ENCODE data around the gene TXNDC5. TPM values are rescaled to one million over a fixed set of nuclear protein-coding genes. Genes with fewer than 3 reads are reported as not detected.

Gene TXNDC5
- 100 to 1,000 TPM in 1 of 4 donors, 10 to 100 TPM in 3; 17.2 to 217 (median 65.2) TPM for total RNA-seq

DNA sequence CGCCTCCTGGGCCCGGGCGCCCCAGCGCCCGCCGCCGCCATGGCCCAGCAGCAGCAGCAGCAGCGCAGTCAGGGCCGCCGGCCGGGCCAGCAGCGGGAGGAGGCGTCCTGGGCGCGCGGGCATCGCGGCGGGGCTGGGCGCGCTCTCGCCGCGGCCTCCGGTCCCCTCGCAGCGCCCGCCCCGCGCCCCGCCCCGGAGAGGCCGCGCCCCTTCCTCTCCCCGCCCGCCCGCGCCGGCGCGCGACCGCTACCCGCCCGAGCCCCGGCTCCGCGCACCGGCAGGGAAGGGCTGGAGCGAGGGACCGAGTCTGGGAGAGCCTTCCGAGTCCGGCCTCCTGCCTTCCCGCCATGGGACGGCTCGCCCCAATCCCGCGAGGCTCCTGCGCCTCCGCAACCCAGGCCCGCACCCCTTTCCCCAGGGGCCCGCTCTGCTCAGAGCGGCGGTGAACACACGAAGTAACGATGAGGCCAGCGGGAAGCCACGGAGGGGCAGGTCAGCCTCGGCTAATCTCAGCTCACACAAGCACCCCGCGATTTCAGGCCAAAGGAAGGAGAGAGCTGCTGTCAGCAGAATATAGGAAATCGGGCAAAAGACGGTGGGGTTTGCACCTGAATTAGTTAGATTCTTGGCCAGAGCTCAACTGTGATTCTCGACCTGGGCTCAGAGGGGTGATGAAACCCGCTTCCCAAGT is at the start of gene TXNDC5:
Gene TXNDC5, minus strand, starts transcription at position 135 of the 691 bp plus-strand sequence. Its CDS starts 12 bp downstream, at position 123.
- no peaks in the 10 kb centered on the region for H3K27me3 ChIP-seq
- H3K4me1 ChIP-seq = peaks cover 9 to 18% (median 12%) of the 10 kb centered on the region in 4 donors
- peak within 1 kb of the TSS; percentile 82 to 87 (median 86) for H3K27ac ChIP-seq
- 2% methylated on average over 51 of the region's 75 CpGs; no CpG with 5 or more reads in 1 of the 2 donors for WGBS, 2 donors (ENCODE audit: low coverage in 1 of 2)
- H3K4me3 ChIP-seq = peak within 1 kb of the TSS; percentile 37 to 93 (median 82)
- no peaks in the 10 kb centered on the region for H3K36me3 ChIP-seq
- intact Hi-C loops (cut with DNase I; ENCODE audit: low total_unique reads) (no loop called here), in situ Hi-C loops (cut with MboI; ENCODE audit: low pct_ligation_motif_present in 1 of 4, low pct_unique_long_range_greater_than_20kb in 1 of 4, low sequenced_read_pairs in 3 of 4) (no loop called here)
- TF ChIP-seq POLR2A (IDR thresholded peaks at IDR 0.05) (no peak), EP300 (IDR thresholded peaks at IDR 0.05; ENCODE audit: low read depth) (no peak), CTCF (IDR thresholded peaks at IDR 0.05) (no peak), POLR2AphosphoS5 (IDR thresholded peaks at IDR 0.05) (peak in 2 of 3 donors; percentile 33 to 45)
- H3K9me3 ChIP-seq = no peaks in the 10 kb centered on the region
- peak; percentile 86 for DNase-seq

DNA sequence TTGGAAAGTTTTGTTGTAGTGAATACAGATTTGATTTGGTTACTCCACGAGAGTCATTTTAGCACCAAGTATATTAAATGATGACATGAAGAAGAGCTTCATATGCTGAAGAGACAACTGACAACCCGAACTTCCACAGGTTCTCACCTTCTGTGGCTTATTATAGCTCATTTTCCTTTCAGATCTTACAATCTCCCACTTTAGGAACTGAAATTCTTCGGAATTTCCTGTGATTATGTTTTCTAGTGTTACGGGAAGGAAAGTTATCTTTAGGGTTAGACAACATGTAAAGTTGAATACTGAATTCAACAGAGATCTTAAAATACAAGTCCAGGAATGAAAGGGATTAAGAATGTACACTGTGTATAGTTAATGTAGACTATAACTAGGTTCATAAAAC is 49.6 kb upstream of the TXNDC5 start:
- no peak for DNase-seq
- 61 to 64% methylated on average over 4 of the region's 4 CpGs for WGBS, 2 donors (ENCODE audit: low coverage in 1 of 2)
- no peaks in the 10 kb centered on the region for H3K9me3 ChIP-seq
- H3K27me3 ChIP-seq = no peaks in the 10 kb centered on the region
- no peaks in the 10 kb centered on the region for H3K4me1 ChIP-seq
- no peak overlapping the region for H3K4me3 ChIP-seq
- TF ChIP-seq EP300 (IDR thresholded peaks at IDR 0.05; ENCODE audit: low read depth) (no peak), POLR2AphosphoS5 (IDR thresholded peaks at IDR 0.05) (no peak), POLR2A (IDR thresholded peaks at IDR 0.05) (no peak), CTCF (IDR thresholded peaks at IDR 0.05) (no peak)
- intact Hi-C loops (cut with DNase I; ENCODE audit: low total_unique reads) = no loop called here
- in situ Hi-C loops (cut with MboI; ENCODE audit: low pct_ligation_motif_present in 1 of 4, low pct_unique_long_range_greater_than_20kb in 1 of 4, low sequenced_read_pairs in 3 of 4) = no loop called here
- H3K27ac ChIP-seq = peak overlapping the region in 1 of 4 donors; percentile 38
- H3K36me3 ChIP-seq = no peaks in the 10 kb centered on the region

DNA sequence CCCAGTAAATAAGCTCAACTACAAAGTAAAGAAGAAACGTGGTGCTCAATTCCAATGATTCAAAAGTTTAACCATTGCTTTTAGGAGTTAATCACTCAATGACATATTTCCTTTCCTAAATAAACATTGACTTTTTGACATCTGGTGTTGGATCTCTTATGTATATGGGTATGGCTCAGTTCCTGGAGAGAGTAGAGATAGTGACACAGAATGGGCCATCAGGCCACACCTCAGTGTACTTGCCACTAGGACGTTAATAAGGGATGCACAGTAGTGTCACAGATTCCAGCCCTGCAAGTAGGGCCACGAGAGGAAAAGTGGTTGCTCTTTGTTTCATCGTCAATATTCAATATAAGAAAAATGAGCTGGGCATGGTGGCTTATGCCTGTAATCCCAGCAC is 48.9 kb upstream of the TXNDC5 start:
- no peak overlapping the region for H3K27ac ChIP-seq
- in situ Hi-C loops (cut with MboI; ENCODE audit: low pct_ligation_motif_present in 1 of 4, low pct_unique_long_range_greater_than_20kb in 1 of 4, low sequenced_read_pairs in 3 of 4) (no loop called here), intact Hi-C loops (cut with DNase I; ENCODE audit: low total_unique reads) (no loop called here)
- H3K4me1 ChIP-seq = no peaks in the 10 kb centered on the region
- H3K36me3 ChIP-seq = no peaks in the 10 kb centered on the region
- H3K4me3 ChIP-seq = no peak overlapping the region
- no peak for TF ChIP-seq POLR2A (IDR thresholded peaks at IDR 0.05)
- no peak for TF ChIP-seq CTCF (IDR thresholded peaks at IDR 0.05)
- no peak for TF ChIP-seq POLR2AphosphoS5 (IDR thresholded peaks at IDR 0.05)
- no peak for TF ChIP-seq EP300 (IDR thresholded peaks at IDR 0.05; ENCODE audit: low read depth)
- no peaks in the 10 kb centered on the region for H3K9me3 ChIP-seq
- 44 to 68% methylated on average over 2 to 4 of the region's 4 CpGs for WGBS, 2 donors (ENCODE audit: low coverage in 1 of 2)
- H3K27me3 ChIP-seq = no peaks in the 10 kb centered on the region
- no peak for DNase-seq

GRCh38 chr6:7958464-7958863 is 47.9 kb upstream of the TXNDC5 start:
- intact Hi-C loops (cut with DNase I; ENCODE audit: low total_unique reads) (no loop called here), in situ Hi-C loops (cut with MboI; ENCODE audit: low pct_ligation_motif_present in 1 of 4, low pct_unique_long_range_greater_than_20kb in 1 of 4, low sequenced_read_pairs in 3 of 4) (no loop called here)
- Histone ChIP-seq H3K4me3 (no peak overlapping the region), H3K27me3 (no peaks in the 10 kb centered on the region), H3K36me3 (no peaks in the 10 kb centered on the region), H3K27ac (no peak overlapping the region), H3K9me3 (no peaks in the 10 kb centered on the region), H3K4me1 (no peaks in the 10 kb centered on the region)
- no peak for DNase-seq
- WGBS, 2 donors (ENCODE audit: low coverage in 1 of 2) = 57 to 75% methylated on average over 1 of the region's 1 CpG
- TF ChIP-seq EP300 (IDR thresholded peaks at IDR 0.05; ENCODE audit: low read depth) = no peak
- TF ChIP-seq POLR2AphosphoS5 (IDR thresholded peaks at IDR 0.05) = no peak
- no peak for TF ChIP-seq POLR2A (IDR thresholded peaks at IDR 0.05)
- TF ChIP-seq CTCF (IDR thresholded peaks at IDR 0.05) = no peak

All from transverse colon (tissue), 4 donors.